Activated T-helper 1 cell treated with anti-CD3 and anti-CD28 coated beads, Interleukin-2, amount 50 U/mL, for 16 hours (primary cell): ENCODE data around the gene GUK1.

Experiments
- DNase-seq, 2 donors: peaks; one replicate each; pipeline ENCODE4 v3.0.0-alpha.2; 2020; ENCODE audit warnings: low read depth in 1 of 2, low spot score in 1 of 2

The GUK1 gene

DNA sequence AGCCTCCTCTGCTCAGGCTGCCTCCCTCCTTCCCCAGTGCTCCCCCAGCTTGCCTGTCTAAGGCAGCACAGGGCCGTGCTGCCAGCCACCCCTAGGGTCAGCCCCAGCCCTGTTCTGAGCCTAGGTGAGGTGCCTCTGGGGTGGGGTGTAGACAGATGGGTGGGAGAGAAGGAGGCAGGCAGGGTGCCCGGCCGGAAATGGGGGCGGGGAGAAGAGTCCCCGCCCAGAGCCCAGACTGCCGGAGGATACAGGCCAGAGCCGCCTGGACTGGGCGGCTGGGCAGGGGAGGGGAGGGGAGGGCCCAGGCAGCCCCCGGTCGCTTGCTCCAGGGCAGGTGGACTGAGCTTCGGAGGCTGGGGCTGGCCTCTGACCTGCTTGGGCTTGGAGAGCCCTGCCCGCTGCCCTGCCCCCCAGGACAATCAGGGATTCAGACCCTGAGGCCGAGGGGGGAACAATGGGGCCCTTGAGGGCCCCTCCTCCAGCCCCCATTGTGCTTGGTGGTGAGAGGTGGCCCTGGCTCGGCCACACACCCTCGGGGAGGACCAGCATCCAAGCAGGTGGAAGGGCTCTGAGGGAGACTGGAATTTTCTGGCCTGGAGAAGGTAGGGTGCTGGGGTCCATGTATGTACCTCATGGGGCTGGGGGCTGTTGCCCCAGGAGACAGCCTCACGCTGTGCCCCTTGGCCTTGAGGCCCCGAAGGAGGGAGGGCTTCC, 9.5 kb downstream of the GUK1 start, which contains the start of gene GJC2:
Gene GJC2 (plus strand): TSS at position 525 of the 714 bp plus-strand sequence. CDS start 7,829 bp downstream, outside the sequence.
- no peak for DNase-seq

DNA sequence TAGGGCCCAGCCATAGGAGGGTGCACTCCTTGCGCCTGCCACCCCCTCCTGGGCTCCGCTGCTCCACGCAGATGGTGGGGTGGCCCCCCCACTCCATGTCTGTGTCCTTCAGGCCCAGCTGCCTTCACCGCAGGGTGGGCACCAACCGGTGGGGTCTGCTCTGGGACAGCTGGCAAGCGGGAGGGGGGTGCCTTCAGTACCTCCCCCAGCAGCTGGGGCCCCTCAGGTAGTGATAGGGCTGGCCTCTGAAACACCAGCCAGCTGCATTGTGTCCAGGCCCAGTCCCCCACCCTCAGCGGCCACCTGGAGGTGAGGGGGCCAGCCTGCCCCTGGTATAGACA, 10.0 kb downstream of the GUK1 start:
- DNase-seq = no peak

GRCh38 chr1:228150461-228151179, 10.5 kb downstream of the GUK1 start:
- no peak for DNase-seq

- DNase-seq = no peak
Measured at GRCh38 chr1:228151180-228151925, 11.3 kb downstream of the GUK1 start.

DNA sequence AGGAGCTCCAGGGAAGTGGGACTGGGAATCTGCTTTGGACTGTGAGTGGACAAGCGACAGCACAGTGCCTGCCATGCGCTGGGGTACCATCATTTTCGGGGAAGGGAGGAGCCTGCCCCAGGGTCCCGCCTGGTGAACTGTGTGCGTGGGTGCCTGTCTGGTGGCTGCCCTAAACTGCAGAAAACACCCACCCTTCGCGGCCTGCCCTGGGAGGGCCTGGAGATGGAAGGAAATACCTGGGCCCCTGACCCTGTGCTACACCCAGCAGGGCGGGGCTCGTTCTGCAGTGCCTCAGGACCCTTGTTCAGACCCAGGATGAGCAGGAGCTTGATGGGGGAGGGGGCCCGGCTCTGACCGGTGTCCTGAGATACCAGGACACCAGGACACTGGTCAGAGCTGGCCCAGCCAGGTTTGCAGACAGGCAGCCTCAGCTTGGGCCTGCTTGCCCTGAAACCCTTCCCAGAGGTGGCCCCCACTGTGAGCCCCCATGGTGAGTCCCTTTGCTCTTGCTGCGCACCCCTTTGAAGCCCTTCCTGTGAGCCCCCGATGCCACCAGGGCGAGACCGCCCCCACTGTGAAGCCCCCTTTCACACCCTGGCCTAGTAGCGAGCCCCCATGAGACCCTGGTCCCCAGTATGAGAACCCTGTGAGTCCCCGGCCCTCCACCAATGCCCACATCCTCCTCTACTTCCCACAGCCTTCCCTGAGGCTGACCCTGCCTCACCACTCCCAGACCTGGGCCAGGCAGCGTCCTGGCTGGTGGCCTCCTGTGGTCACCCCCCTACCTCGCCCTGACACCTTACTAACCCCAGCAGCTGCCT, 12.2 kb downstream of the GUK1 start:
- no peak for DNase-seq

DNA sequence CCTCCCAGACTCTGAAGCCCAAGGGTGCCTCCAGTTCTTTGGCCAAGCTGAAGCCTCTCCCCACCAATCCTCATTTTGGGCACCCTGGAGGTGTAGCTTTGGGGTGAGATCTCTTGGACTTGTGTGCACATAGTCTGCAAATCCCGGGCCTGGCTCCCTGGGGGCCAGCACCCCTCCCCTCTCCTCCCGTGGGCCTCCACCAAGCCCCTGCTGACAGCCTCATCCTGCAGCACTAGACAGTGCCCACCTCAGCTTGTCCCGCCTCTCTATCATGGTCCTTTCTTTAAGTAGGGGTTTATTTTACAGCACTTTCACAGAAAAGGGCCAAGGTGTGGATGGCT, 12.8 kb downstream of the GUK1 start:
- DNase-seq = no peak

DNA sequence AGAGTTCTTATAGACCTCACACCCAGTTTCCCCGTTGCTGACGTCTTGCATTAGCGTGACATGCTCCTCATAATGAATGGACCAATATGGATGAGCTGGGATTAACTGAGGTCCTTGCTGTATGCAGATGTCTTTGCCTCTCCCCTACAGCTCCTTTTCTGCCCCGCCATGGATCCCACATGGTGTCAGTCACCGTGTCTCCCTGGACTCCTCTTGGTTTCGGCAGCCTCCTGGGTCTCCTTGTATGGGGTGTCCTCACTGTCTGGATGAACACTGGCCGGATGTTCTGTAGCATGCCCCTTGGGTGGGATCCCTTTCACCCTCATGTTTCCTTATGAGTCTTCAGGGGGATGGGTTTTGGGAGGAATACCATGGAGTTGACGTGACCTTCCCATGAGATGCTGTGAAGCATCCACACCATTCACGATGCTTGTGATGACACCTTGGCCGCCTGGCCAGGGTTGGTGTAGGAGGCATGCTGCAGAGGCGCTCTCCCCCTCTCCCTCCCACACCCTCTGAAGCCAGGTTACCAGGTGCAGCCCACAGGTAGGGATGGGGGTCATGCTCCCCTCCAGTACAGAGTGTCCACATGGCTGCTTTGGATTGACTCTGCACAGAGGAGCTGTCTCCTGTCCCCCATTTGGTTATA, 14.1 kb downstream of the GUK1 start:
- DNase-seq = no peak

GRCh38 chr1:228154670-228155571, 14.8 kb downstream of the GUK1 start:
- DNase-seq = no peak

GRCh38 chr1:228155596-228156514, 15.8 kb downstream of the GUK1 start:
- DNase-seq = no peak

- no peak for DNase-seq
Measured at GRCh38 chr1:228156515-228156881, 16.4 kb downstream of the GUK1 start.

- no peak for DNase-seq
Measured at GRCh38 chr1:228156941-228157728, 17.1 kb downstream of the GUK1 start.

DNA sequence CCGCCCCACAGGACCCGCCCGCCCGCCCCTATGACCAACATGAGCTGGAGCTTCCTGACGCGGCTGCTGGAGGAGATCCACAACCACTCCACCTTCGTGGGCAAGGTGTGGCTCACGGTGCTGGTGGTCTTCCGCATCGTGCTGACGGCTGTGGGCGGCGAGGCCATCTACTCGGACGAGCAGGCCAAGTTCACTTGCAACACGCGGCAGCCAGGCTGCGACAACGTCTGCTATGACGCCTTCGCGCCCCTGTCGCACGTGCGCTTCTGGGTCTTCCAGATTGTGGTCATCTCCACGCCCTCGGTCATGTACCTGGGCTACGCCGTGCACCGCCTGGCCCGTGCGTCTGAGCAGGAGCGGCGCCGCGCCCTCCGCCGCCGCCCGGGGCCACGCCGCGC, 17.6 kb downstream of the GUK1 start:
- DNase-seq = no peak

GRCh38 chr1:228158151-228159007, 18.3 kb downstream of the GUK1 start:
- no peak for DNase-seq

DNA sequence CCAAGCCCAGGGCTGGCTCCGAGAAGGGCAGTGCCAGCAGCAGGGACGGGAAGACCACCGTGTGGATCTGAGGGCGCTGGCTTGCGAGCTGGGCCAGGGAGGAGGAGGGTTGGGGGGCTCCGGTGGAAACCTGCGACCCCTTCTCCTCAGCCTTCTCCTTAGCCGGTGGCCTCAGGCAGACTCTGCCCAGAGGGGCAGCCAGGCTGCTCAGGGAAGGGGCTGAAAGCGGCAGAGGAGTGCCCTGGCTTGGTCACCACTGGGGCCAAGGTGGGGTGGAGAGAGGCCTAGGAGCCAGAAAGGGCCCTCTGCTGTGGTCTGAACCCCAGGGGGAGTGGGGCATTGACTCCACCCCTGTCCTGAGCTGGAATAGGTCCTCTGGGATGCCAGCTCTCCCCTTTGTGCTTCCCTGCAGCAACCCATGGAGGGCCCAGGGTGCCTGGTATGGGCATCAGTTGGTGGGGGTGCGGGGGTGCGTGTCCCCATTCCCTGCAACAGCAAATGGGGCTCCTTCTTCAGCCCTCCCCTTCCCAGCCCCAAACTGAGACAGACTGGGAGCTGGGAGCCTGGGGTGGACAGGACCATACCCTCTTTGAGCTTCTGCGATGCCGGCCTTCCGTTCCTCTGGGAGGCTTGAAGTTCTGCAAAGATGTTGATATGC, 19.1 kb downstream of the GUK1 start:
- DNase-seq = no peak

DNA sequence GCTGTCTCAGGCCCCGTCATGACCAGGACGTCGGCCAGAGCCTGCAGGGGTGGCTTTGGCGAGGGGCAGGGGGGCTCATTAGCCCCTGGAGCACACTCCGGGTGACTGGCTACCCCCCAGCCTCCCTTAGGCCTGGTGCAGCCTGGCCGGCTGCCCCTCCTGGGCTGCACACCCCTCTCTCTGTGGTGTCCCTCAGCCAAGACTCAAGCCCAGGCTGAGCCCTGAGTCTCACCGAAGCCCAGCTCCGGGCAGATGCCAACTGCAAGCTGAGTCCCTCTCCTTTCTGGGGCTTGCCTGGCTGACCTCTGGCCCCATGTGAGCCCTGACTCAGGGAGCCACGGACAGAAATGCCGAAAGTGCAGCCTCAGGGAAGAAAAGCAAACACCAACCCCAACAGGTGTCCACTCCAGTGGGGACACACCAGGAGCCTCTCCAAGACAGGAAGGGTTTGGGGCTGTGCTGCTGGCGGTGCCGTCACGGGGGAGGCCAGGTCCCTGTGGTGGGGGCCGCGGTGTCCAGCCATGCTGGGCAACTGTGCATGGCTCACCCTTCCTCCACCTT, 20.2 kb downstream of the GUK1 start:
- DNase-seq = no peak

DNA sequence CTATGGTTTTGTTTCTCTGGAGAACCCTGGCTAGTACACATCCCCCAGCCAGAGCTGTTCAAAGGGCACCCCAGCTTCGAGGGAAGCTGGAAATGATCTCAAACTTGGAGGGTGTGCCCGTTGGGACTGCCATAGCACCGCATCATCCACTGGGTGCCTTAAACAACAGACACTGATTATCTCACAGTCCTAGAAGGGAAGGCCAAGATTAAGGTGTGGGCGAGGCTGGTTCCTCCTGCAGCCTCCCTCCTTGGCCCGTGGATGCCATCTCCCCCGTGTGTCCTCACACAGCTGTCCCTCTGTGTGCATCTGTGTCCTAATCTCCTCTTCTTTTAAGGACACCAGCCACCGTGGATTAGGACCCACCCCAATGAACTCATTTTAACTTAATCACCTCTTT, 21.3 kb downstream of the GUK1 start:
- no peak for DNase-seq
